22Rv1 (cell line): ENCODE measurements around the gene ZNF136.

Source experiments
- ZFX ChIP-seq: fragments of 450-650 bp; IDR thresholded peaks from 2 replicates; pipeline ENCODE4 v1.6.1; 2017; ENCODE audit warnings: antibody characterized with exemption, borderline replicate concordance
- TF ChIP-seq, protein P1 (sequence below): fragments of 450-650 bp; IDR thresholded peaks from 2 replicates; pipeline ENCODE4 v1.5.1; 2017; ENCODE audit warnings: mild to moderate bottlenecking

DNA sequence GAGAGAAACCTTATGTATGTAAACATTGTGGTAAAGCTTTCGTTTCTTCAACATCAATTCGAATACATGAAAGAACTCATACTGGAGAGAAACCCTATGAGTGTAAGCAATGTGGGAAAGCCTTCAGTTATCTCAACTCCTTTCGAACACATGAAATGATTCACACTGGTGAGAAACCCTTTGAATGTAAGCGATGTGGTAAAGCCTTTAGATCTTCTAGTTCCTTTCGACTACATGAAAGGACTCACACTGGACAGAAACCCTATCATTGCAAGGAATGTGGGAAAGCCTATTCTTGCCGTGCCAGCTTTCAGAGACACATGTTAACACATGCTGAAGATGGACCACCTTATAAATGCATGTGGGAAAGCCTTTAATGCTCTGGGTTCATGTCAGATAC is 24.7 kb downstream of the ZNF136 start:
- TF ChIP-seq, protein P1, sequence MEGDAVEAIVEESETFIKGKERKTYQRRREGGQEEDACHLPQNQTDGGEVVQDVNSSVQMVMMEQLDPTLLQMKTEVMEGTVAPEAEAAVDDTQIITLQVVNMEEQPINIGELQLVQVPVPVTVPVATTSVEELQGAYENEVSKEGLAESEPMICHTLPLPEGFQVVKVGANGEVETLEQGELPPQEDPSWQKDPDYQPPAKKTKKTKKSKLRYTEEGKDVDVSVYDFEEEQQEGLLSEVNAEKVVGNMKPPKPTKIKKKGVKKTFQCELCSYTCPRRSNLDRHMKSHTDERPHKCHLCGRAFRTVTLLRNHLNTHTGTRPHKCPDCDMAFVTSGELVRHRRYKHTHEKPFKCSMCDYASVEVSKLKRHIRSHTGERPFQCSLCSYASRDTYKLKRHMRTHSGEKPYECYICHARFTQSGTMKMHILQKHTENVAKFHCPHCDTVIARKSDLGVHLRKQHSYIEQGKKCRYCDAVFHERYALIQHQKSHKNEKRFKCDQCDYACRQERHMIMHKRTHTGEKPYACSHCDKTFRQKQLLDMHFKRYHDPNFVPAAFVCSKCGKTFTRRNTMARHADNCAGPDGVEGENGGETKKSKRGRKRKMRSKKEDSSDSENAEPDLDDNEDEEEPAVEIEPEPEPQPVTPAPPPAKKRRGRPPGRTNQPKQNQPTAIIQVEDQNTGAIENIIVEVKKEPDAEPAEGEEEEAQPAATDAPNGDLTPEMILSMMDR = no peak
- TF ChIP-seq ZFX = no peak
